Esophagus squamous epithelium (tissue), 4 donors: ENCODE measurements around the gene IDE.

Source experiments
- CTCF ChIP-seq, 6 experiments: fragments of 450-650 bp in 4 of 6; fragments of 200-600 bp in 2 of 6; sonication (generic) in 2 of 6; IDR thresholded peaks; one replicate each; pipeline ENCODE4 v1.5.1; 2016 to 2019; ENCODE audit warnings: antibody characterized with exemption in 6 of 6, mild to moderate bottlenecking in 4 of 6, moderate library complexity in 4 of 6
- POLR2A ChIP-seq, 4 donors: fragments of 450-650 bp; IDR thresholded peaks; one replicate each; pipeline ENCODE4 v1.6.1; 2017; ENCODE audit warnings: antibody characterized with exemption in 4 of 4, mild to moderate bottlenecking in 4 of 4, moderate library complexity in 3 of 4

GRCh38 chr10:92452313-92452712 lies 121.6 kb downstream of the IDE start:
- TF ChIP-seq CTCF (IDR thresholded peaks at IDR 0.05) (no peak), POLR2A (IDR thresholded peaks at IDR 0.05) (no peak)
